CD4-positive, alpha-beta T cell treated with Interleukin-12 subunit alpha and Interleukin-12 subunit beta, for 1 hour (primary cell): Measurements from ENCODE around the gene BCAM.

ENCODE experiments used
- DNase-seq: peaks from one replicate; pipeline ENCODE4 v3.0.0-alpha.2; 2020

The BCAM gene

GRCh38 chr19:44794610-44795009, 14.3 kb upstream of the BCAM start:
- DNase-seq = no peak

DNA sequence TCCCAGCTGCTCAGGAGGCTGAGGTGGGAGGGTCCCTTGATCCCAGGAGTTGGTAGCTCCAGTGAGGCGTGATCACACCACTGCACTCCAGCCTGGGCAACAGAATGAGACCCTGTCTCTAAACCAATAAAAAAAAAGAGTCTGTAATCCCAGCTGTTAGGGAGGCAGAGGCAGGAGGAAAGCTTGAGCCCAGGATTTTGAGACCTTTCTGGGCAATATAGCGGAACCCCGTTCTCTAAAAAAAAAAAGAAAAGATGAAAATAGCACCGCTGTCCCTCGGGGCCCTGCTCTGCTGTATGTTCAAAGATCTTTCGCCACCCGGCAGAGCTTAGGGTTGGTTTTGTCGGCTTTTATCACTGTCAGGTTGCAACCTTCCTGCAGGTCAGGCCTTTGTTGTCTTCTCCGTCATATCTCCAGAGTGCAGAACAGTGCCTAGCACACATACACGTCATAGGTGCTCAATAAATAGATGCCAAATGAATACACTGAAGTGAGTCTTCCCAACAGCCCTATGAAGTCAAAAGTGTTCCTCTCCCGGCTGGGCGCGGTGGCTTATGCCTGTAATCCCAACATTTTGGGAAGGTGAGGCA, 13.4 kb upstream of the BCAM start:
- DNase-seq = no peak

GRCh38 chr19:44796701-44797115, 12.2 kb upstream of the BCAM start:
- DNase-seq = peak; percentile 5

DNA sequence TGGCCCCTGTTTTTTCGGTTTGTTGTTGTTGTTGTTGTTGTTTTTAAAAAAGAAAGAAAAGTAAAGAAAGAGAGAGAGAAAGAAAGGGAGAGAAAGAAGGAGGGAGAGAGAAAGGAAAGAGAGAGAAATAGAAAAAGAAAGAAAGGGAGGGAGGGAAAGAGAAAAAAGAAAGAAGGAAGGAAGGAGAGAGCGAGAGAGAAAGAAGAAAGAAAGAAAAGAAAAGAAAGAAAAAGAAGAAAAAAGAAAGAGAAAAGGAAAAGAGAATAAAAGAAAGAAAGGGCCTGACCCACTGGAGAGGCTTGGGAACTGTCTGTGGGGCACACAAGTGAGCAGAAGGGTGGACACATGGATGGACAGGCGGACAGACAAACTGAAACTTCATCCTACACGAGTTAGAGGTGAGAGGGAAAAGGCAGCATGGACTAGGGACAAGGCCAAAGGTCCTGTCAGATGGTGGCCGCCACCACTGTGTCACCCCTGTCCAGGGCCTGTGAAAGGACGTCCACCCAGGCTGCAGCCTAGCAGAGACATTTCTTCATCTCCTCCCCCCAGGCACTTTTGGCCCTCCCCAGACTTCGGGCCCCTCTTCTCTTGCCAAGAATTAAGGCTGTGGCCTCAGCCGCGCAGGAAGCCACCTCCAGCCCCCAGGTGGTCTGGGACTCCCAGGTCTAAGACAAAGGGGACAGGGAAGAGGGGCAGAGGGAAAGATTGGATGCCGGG, 9.1 kb upstream of the BCAM start:
- no peak for DNase-seq

GRCh38 chr19:44800461-44800860, 8.4 kb upstream of the BCAM start:
- DNase-seq = peak; percentile 79

GRCh38 chr19:44803442-44804428, 5.2 kb upstream of the BCAM start:
- DNase-seq = no peak

GRCh38 chr19:44806291-44806690, 2.6 kb upstream of the BCAM start:
- no peak for DNase-seq

DNA sequence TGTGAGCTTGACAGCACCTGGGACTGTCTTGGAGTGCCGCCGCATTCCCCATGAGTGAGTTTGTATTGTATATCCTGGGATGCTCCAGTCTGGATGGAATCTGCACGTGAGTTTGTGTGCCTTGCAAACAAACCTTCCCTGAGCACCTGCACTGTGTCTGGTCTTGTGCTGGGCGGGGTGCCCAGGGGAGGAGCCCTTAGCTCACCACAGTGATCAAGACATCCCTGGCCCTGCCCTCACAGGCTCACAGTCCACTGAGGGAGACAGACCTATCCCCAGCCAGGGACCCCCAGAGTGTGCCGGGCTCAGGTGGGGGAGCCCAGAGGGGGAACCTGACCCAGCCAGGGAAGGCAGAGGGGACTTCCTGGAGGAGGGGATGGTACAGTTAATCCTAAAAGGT, 1.7 kb upstream of the BCAM start:
- DNase-seq = no peak

GRCh38 chr19:44807652-44808462, 1.0 kb upstream of the BCAM start:
- DNase-seq = no peak

GRCh38 chr19:44809577-44810233, 802 bp downstream of the BCAM start:
- DNase-seq = no peak

GRCh38 chr19:44810234-44811121, 1.6 kb downstream of the BCAM start:
- no peak for DNase-seq

DNA sequence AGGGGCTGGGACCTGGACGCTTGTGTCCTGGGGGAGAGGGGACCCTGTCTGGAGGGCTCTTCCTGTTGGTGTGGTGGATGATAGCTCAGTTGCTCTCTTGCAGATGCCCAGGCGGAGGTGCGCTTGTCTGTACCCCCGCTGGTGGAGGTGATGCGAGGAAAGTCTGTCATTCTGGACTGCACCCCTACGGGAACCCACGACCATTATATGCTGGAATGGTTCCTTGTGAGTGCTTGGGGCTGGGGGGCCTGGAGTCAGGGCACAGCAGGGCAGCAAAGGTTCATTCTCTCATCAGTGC, 2.2 kb downstream of the BCAM start:
- no peak for DNase-seq

GRCh38 chr19:44812142-44812718, 3.3 kb downstream of the BCAM start:
- DNase-seq = no peak

DNA sequence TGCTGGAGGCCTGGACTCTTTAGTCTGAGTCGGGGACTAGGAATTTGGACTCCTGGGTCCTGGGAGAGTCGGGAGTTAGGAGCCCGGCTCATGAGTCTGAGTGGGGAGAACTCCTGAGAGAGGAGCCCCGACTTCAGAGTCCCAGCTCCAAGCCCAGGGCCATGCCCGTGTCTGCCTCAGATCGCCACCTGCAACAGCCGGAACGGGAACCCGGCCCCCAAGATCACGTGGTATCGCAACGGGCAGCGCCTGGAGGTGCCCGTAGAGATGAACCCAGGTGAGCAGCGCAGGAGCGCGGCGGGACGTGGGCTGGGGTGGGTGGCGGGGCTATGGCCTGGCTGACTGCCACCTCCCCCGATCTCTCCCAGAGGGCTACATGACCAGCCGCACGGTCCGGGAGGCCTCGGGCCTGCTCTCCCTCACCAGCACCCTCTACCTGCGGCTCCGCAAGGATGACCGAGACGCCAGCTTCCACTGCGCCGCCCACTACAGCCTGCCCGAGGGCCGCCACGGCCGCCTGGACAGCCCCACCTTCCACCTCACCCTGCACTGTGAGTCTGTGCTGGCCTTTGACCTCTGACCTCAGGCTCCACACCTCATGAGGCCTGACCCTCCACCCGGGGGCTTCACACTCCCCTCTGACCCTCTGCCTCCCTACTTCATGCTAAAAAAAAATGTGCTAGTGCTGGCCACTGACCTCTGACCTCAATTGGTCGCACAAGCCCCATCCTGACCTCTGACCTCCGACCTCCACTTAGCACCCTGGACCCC, 4.4 kb downstream of the BCAM start:
- DNase-seq = no peak

- DNase-seq = no peak
These were observed 5.1 kb downstream of the BCAM start for GRCh38 chr19:44813841-44814470.

GRCh38 chr19:44814517-44814916, 5.6 kb downstream of the BCAM start:
- DNase-seq = no peak

DNA sequence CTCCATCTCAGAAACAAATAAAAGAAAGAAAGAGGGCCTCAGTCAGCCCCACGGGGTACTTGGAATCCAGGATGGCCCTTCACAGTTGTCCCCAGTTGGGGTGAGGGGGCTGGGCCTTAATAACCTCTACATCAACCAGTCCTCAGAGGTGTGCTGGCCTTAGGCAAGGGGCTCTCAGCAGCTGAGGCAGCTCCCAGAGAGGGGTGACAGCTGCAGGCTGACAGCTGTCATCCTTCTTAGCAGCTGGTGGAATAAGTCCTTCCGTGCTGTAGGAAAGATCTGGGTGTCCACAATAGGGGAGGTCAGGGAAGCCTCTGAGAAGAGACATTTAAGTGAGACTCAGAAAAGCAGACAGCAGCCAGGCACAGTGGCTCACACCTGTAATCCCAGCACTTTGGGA, 7.4 kb downstream of the BCAM start:
- no peak for DNase-seq

- no peak for DNase-seq
These were observed 9.0 kb downstream of the BCAM start for GRCh38 chr19:44817725-44818465.

DNA sequence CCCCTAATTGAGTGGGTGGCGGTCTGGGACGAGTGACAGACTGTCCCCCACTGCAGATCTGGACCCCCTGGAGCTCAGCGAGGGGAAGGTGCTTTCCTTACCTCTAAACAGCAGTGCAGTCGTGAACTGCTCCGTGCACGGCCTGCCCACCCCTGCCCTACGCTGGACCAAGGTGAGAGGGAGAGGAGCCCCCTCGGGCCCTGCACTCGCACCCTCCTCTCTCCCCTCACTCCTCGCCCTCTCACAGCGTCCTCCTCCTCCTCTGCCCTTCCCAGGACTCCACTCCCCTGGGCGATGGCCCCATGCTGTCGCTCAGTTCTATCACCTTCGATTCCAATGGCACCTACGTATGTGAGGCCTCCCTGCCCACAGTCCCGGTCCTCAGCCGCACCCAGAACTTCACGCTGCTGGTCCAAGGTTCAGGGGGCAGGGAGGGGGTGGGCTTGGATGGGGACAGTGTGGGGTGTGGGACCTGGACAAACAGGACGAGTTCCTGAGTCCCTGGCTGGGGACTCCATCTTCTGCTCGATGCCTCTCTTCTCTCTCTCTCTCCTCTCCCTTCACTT, 9.6 kb downstream of the BCAM start:
- no peak for DNase-seq
